H1 (cell line): Measurements from ENCODE around the gene CPT1A. TPM values are rescaled to one million over a fixed set of nuclear protein-coding genes. Genes with fewer than 3 reads are reported as not detected.

ENCODE experiments used
- CTCF ChIA-PET: fragments of 300-600 bp; sonication (Branson Sonifier 250); formaldehyde crosslinking; loops from one replicate; lab custom pipeline; 2021; ENCODE audit not compliant: partially characterized antibody; lab: Charles Lee
- POLR2A ChIA-PET: fragments of 300-600 bp; sonication (Branson Sonifier 250); formaldehyde crosslinking; loops from one replicate; lab custom pipeline; 2021; ENCODE audit warnings: inconsistent platforms; ENCODE audit not compliant: partially characterized antibody; lab: Charles Lee
- DNase-seq, 2 experiments: peaks; one replicate each; pipeline versions ENCODE4 v3.0.0 to v3.0.0-alpha.2; 2010 to 2022; ENCODE audit warnings: low spot score in 2 of 2, low read depth in 1 of 2, mixed read lengths in 1 of 2
- FAIRE-seq: peaks from 2 replicates; lab custom pipeline; 2011; peaks lifted over from hg19 to GRCh38; lab: Jason Lieb, UNC
- H2AFZ ChIP-seq: 2 replicates; pipeline ENCODE4 v1.8.1; 2012; ENCODE audit warnings: low read length, inconsistent platforms
- H2AK5ac ChIP-seq: 2 replicates; pipeline ENCODE4 v1.6.1; 2013; ENCODE audit warnings: low read depth, low read length
- H2BK120ac ChIP-seq: replicated peaks from 2 replicates; pipeline ENCODE3; 2013; ENCODE audit warnings: low read depth, low read length, inconsistent platforms
- H2BK12ac ChIP-seq: 2 replicates; pipeline ENCODE4 v1.6.1; 2013; ENCODE audit warnings: low read depth, low read length
- H2BK15ac ChIP-seq: 2 replicates; pipeline ENCODE4 v1.6.1; 2013; ENCODE audit warnings: low read length
- H2BK20ac ChIP-seq: 2 replicates; pipeline ENCODE4 v1.6.1; 2013; ENCODE audit warnings: low read length
- H2BK5ac ChIP-seq: 2 replicates; pipeline ENCODE4 v1.6.1; 2013; ENCODE audit warnings: low read depth, low read length
- H3K14ac ChIP-seq: 2 replicates; pipeline ENCODE4 v1.6.1; 2013; ENCODE audit warnings: inconsistent platforms; ENCODE audit not compliant: insufficient read length
- H3K18ac ChIP-seq: 2 replicates; pipeline ENCODE4 v1.6.1; 2013; ENCODE audit warnings: low read length; ENCODE audit errors: extremely low read depth
- H3K23ac ChIP-seq: 2 replicates; pipeline ENCODE4 v1.6.1; 2013; ENCODE audit warnings: inconsistent platforms; ENCODE audit not compliant: insufficient read length
- H3K23me2 ChIP-seq: 2 replicates; pipeline ENCODE4 v1.6.1; 2013; ENCODE audit warnings: low read depth, low read length
- H3K27ac ChIP-seq: 2 replicates; pipeline ENCODE4 v1.6.1; 2011; ENCODE audit warnings: low read depth, low read length, inconsistent platforms
- H3K27me3 ChIP-seq, 4 experiments: replicated peaks in 1 of 4; 1 replicate in 1 of 4; 2 replicates in 3 of 4; pipeline versions ENCODE4 v1.6.1 to v1.8.1; 2011 to 2013; ENCODE audit warnings: low read length in 3 of 4, mild to moderate bottlenecking in 3 of 4, inconsistent platforms in 2 of 4, mixed read lengths in 2 of 4, moderate library complexity in 1 of 4; ENCODE audit not compliant: control insufficient read depth in 3 of 4, insufficient read depth in 3 of 4; ENCODE audit errors: extremely low read depth in 1 of 4
- H3K36me3 ChIP-seq, 4 experiments: 2 replicates each; pipeline versions ENCODE4 v1.6.1 to v1.8.1; 2011 to 2013; ENCODE audit warnings: mild to moderate bottlenecking in 4 of 4, low read length in 3 of 4, moderate library complexity in 2 of 4, control low read depth in 1 of 4, inconsistent platforms in 1 of 4; ENCODE audit not compliant: insufficient read depth in 4 of 4, control insufficient read depth in 2 of 4
- H3K4ac ChIP-seq: replicated peaks from 2 replicates; pipeline ENCODE3; 2013; ENCODE audit warnings: low read length, low read depth, mixed read lengths, inconsistent platforms; ENCODE audit not compliant: insufficient read length
- H3K4me1 ChIP-seq, 4 experiments: replicated peaks in 1 of 4; 1 replicate in 1 of 4; 2 replicates in 3 of 4; pipeline versions ENCODE4 v1.6.1 to v1.8.1; 2011 to 2013; ENCODE audit warnings: low read length in 3 of 4, inconsistent platforms in 2 of 4, mixed read lengths in 1 of 4; ENCODE audit not compliant: insufficient read depth in 4 of 4, control insufficient read depth in 3 of 4
- H3K4me2 ChIP-seq, 2 experiments: 2 replicates each; pipeline versions ENCODE4 v1.6.1 to v1.8.1; 2011 to 2013; ENCODE audit warnings: low read depth in 2 of 2, low read length in 2 of 2, control low read depth in 1 of 2, inconsistent platforms in 1 of 2, mild to moderate bottlenecking in 1 of 2; ENCODE audit not compliant: insufficient read depth in 1 of 2
- H3K4me3 ChIP-seq, 4 experiments: fragments of 200-600, 300-600 bp in 1 of 4; sonication (generic), shearing (Covaris generic), sonication (Bioruptor Twin) in 1 of 4; 2 replicates each; pipeline versions ENCODE4 v1.5.1 to v1.8.1; 2011 to 2016; ENCODE audit warnings: low read length in 4 of 4, low read depth in 3 of 4, control low read depth in 2 of 4, inconsistent platforms in 2 of 4, mild to moderate bottlenecking in 2 of 4, mixed read lengths in 1 of 4, moderate library complexity in 1 of 4; ENCODE audit not compliant: insufficient read depth in 2 of 4; ENCODE audit errors: extremely low read depth in 1 of 4
- H3K56ac ChIP-seq: replicated peaks from 2 replicates; pipeline ENCODE3; 2013; ENCODE audit warnings: low read depth, mild to moderate bottlenecking, mixed read lengths, low read length, inconsistent platforms; ENCODE audit not compliant: insufficient read length
- H3K79me1 ChIP-seq: 2 replicates; pipeline ENCODE4 v1.6.1; 2013; ENCODE audit warnings: low read depth, low read length, control low read depth
- H3K79me2 ChIP-seq, 2 experiments: 2 replicates each; pipeline versions ENCODE4 v1.6.1 to v1.8.1; 2012 to 2013; ENCODE audit warnings: low read length in 2 of 2, mild to moderate bottlenecking in 2 of 2, inconsistent platforms in 1 of 2; ENCODE audit not compliant: insufficient read depth in 2 of 2, control insufficient read depth in 1 of 2
- H3K9ac ChIP-seq, 4 experiments: replicated peaks in 1 of 4; 1 replicate in 1 of 4; 2 replicates in 3 of 4; pipeline versions ENCODE4 v1.6.1 to v1.8.1; 2011 to 2013; ENCODE audit warnings: low read depth in 3 of 4, low read length in 3 of 4, control low read depth in 2 of 4, mild to moderate bottlenecking in 2 of 4, moderate library complexity in 2 of 4, inconsistent platforms in 1 of 4; ENCODE audit errors: extremely low read depth in 1 of 4
- H3K9me3 ChIP-seq, 2 experiments: 2 replicates each; pipeline versions ENCODE4 v1.6.1 to v1.8.1; 2012 to 2013; ENCODE audit warnings: mild to moderate bottlenecking in 2 of 2, moderate library complexity in 2 of 2, control low read depth in 1 of 2, inconsistent platforms in 1 of 2, low read depth in 1 of 2, low read length in 1 of 2, mixed read lengths in 1 of 2; ENCODE audit not compliant: insufficient read depth in 2 of 2
- H4K20me1 ChIP-seq, 2 experiments: replicated peaks in 1 of 2; 2 replicates each; pipeline versions ENCODE3 to v1.8.1; 2011 to 2013; ENCODE audit warnings: inconsistent platforms in 2 of 2, low read length in 2 of 2, mild to moderate bottlenecking in 1 of 2; ENCODE audit not compliant: insufficient read depth in 2 of 2, control insufficient read depth in 1 of 2
- H4K5ac ChIP-seq: 2 replicates; pipeline ENCODE4 v1.6.1; 2013; ENCODE audit warnings: low read length, low read depth, mixed read lengths, inconsistent platforms; ENCODE audit not compliant: insufficient read length
- H4K8ac ChIP-seq: 2 replicates; pipeline ENCODE4 v1.8.0; 2013; ENCODE audit warnings: mild to moderate bottlenecking, moderate library complexity, low read length, inconsistent platforms; ENCODE audit not compliant: insufficient read depth; ENCODE audit errors: extremely low read depth
- H4K91ac ChIP-seq: replicated peaks from 2 replicates; pipeline ENCODE3; 2013; ENCODE audit warnings: low read length, mixed read lengths, inconsistent platforms; ENCODE audit not compliant: insufficient read length
- BCL11A ChIP-seq, 2 experiments: IDR thresholded peaks; one replicate each; pipeline ENCODE4 v1.6.1; 2011; ENCODE audit warnings: low read depth in 2 of 2, low read length in 2 of 2, mild to moderate bottlenecking in 2 of 2
- CEBPB ChIP-seq: IDR thresholded peaks from 2 replicates; pipeline ENCODE4 v1.6.1; 2012; ENCODE audit warnings: low read depth, low read length
- EP300 ChIP-seq, 2 experiments: IDR thresholded peaks; 1 replicate in 1 of 2; 2 replicates in 1 of 2; pipeline ENCODE4 v1.6.1; 2011 to 2012; ENCODE audit warnings: low read depth in 2 of 2, low read length in 2 of 2, mild to moderate bottlenecking in 2 of 2, borderline replicate concordance in 1 of 2, inconsistent platforms in 1 of 2, moderate library complexity in 1 of 2
- HDAC2 ChIP-seq, 2 experiments: fragments of 300-600 bp in 1 of 2; sonication (generic) in 1 of 2; IDR thresholded peaks; 2 replicates each; pipeline ENCODE4 v1.6.1; 2011 to 2012; ENCODE audit warnings: low read depth in 2 of 2, low read length in 2 of 2, mild to moderate bottlenecking in 2 of 2, moderate library complexity in 2 of 2, borderline replicate concordance in 1 of 2, inconsistent platforms in 1 of 2
- KDM5A ChIP-seq: fragments of 200-600 bp; IDR thresholded peaks from 2 replicates; pipeline ENCODE4 v1.7.1; 2012; ENCODE audit warnings: mild to moderate bottlenecking, low read length, inconsistent platforms, mixed read lengths
- NRF1 ChIP-seq: IDR thresholded peaks from 2 replicates; pipeline ENCODE4 v1.6.1; 2011; ENCODE audit warnings: mild to moderate bottlenecking, low read depth, low read length, improper control_type of control experiment
- PHF8 ChIP-seq: fragments of 200-600 bp; sonication (generic); conservative IDR thresholded peaks from 2 replicates; pipeline ENCODE4 v1.7.1; 2012; ENCODE audit warnings: low read depth, mild to moderate bottlenecking, inconsistent platforms, low read length, moderate library complexity
- POU5F1 ChIP-seq: IDR thresholded peaks from 2 replicates; pipeline ENCODE4 v1.6.1; 2011; ENCODE audit warnings: low read depth, mild to moderate bottlenecking, low read length, moderate library complexity
- RBBP5 ChIP-seq: IDR thresholded peaks from 2 replicates; pipeline ENCODE4 v1.7.1; 2012; ENCODE audit warnings: low read depth, mild to moderate bottlenecking, inconsistent platforms, low read length, moderate library complexity, borderline replicate concordance
- SP4 ChIP-seq: IDR thresholded peaks from 2 replicates; pipeline ENCODE4 v1.6.1; 2012; ENCODE audit warnings: low read length, inconsistent platforms
- SRF ChIP-seq: IDR thresholded peaks from 2 replicates; pipeline ENCODE4 v1.6.1; 2011; ENCODE audit warnings: mild to moderate bottlenecking, low read depth, low read length, moderate library complexity
- TAF1 ChIP-seq: IDR thresholded peaks from 2 replicates; pipeline ENCODE4 v1.6.1; 2011; ENCODE audit warnings: mild to moderate bottlenecking, low read depth, low read length
- WGBS, 2 experiments: shearing (Covaris generic) in 1 of 2; methylation state at CpG; one replicate each; pipeline versions ENCODE4 v1.1.6 to v1.1.7; 2013 to 2015; ENCODE audit warnings: low lambda C conversion rate in 2 of 2, mixed read lengths in 2 of 2, inconsistent platforms in 1 of 2, low coverage in 1 of 2, missing lambda C conversion rate in 1 of 2; ENCODE audit not compliant: insufficient replicate concordance in 2 of 2, insufficient coverage in 1 of 2, insufficient read length in 1 of 2; ENCODE audit errors: extremely low coverage in 1 of 2, missing lambda C conversion rate in 1 of 2; 5-methylcytosine and 5-hydroxymethylcytosine counted together
- polyA plus RNA-seq, 7 experiments: library from polyadenylated mRNA; depleted of rRNA in 3 of 7; stranded (reverse) in 5 of 7; unstranded in 2 of 7; fragments of >200 nt in 5 of 7; fragments of 200-250 nt in 2 of 7; gene quantifications; 1 replicate in 5 of 7; 2 replicates in 1 of 7; 4 replicates in 1 of 7; pipeline versions ENCODE4 v1.2.1 to v1.2.3, GENCODE V29; 2011 to 2013; ENCODE audit warnings: missing spikeins in 2 of 7, mixed read lengths in 2 of 7
- total RNA-seq: library from RNA; stranded (reverse); fragmentation: NEBNext Ultra II Directional; extraction: Animal tissue kit (Norgen Biotek cat#: 25700); gene quantifications from 2 replicates; pipeline ENCODE4 v1.2.1, GENCODE V29; 2021
- TF ChIP-seq, protein P1 (sequence below): IDR thresholded peaks from 2 replicates; pipeline ENCODE4 v1.6.1; 2011; ENCODE audit warnings: low read length, improper control_type of control experiment

The CPT1A gene
- total and polyA plus RNA-seq, 2 of the 8 experiments (the other 6 are each of a cell fraction or from before 2014, with no cell fraction given) = 2.9 to 12.2 TPM

GRCh38 chr11:68827733-68828132, 14.0 kb downstream of the CPT1A start:
- no peak overlapping the region for H2BK120ac ChIP-seq
- no peaks in the 10 kb centered on the region for H3K27me3 ChIP-seq
- H3K4me1 ChIP-seq = peaks cover 3 to 12% (median 9%) of the 10 kb centered on the region in 4 experiments
- no peak overlapping the region for H3K27ac ChIP-seq
- no peak overlapping the region for H2AK5ac ChIP-seq
- H3K9ac ChIP-seq = no peak overlapping the region
- H2BK5ac ChIP-seq = no peak overlapping the region
- no peaks in the 10 kb centered on the region for H3K79me2 ChIP-seq
- FAIRE-seq = no peak
- POLR2A ChIA-PET = interaction anchor here (1.5 to 4.1 kb wide), 2 partner anchors 10 to 16 kb away, joined by 4 to 11 read pairs; partner anchors contain the start of gene CPT1A
- no peak overlapping the region for H2BK12ac ChIP-seq
- CTCF ChIA-PET = interaction anchor here (0.6 to 2.4 kb wide), 8 partner anchors 9 to 322 kb away, joined by 3 to 7 read pairs (median 4); no protein-coding TSS in a partner anchor
- H3K9me3 ChIP-seq = no peaks in the 10 kb centered on the region
- H2AFZ ChIP-seq = no peak overlapping the region
- no peak overlapping the region for H3K4ac ChIP-seq
- H4K91ac ChIP-seq = no peak overlapping the region
- H3K23me2 ChIP-seq = no peaks in the 10 kb centered on the region
- 0 out of 2 replicates have a peak, but pooled peaks cover 3% of the 10 kb centered on the region for H3K79me1 ChIP-seq
- H3K4me3 ChIP-seq = no peak overlapping the region
- 92% methylated on average over 8 of the region's 8 CpGs; no CpG with 5 or more reads in 1 of the 2 experiments for WGBS, 2 experiments
- H3K14ac ChIP-seq = no peak overlapping the region
- H3K23ac ChIP-seq = no peak overlapping the region
- H3K56ac ChIP-seq = no peak overlapping the region
- H3K18ac ChIP-seq = peak overlapping the region; percentile 1; the same call in 1 of the 2 replicates
- H3K36me3 ChIP-seq = no peaks in the 10 kb centered on the region
- no peak overlapping the region for H2BK15ac ChIP-seq
- DNase-seq = no peak
- no peaks in the 10 kb centered on the region for H4K20me1 ChIP-seq
- no peak overlapping the region for H3K4me2 ChIP-seq
- no peak overlapping the region for H2BK20ac ChIP-seq
- no peak overlapping the region for H4K5ac ChIP-seq
- peak overlapping the region; percentile 59 for H4K8ac ChIP-seq
- TF ChIP-seq PHF8 = no peak
- TF ChIP-seq NRF1 = no peak
- no peak for TF ChIP-seq CEBPB
- TF ChIP-seq, protein P1, sequence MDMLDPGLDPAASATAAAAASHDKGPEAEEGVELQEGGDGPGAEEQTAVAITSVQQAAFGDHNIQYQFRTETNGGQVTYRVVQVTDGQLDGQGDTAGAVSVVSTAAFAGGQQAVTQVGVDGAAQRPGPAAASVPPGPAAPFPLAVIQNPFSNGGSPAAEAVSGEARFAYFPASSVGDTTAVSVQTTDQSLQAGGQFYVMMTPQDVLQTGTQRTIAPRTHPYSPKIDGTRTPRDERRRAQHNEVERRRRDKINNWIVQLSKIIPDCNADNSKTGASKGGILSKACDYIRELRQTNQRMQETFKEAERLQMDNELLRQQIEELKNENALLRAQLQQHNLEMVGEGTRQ = no peak
- TF ChIP-seq EP300 (IDR thresholded peaks at IDR 0.05; ENCODE audit: borderline replicate concordance in 1 of 2, low read depth in 2 of 2, low read length in 2 of 2) = no peak
- TF ChIP-seq RBBP5 = no peak
- TF ChIP-seq TAF1 = no peak
- no peak for TF ChIP-seq SRF
- TF ChIP-seq BCL11A (IDR thresholded peaks at IDR 0.05; ENCODE audit: low read depth in 2 of 2, low read length in 2 of 2) = no peak
- no peak for TF ChIP-seq POU5F1
- no peak for TF ChIP-seq HDAC2 (IDR thresholded peaks at IDR 0.05; ENCODE audit: borderline replicate concordance in 1 of 2, low read depth in 2 of 2, low read length in 2 of 2)
- no peak for TF ChIP-seq KDM5A
- TF ChIP-seq SP4 = no peak
